Hematopoietic multipotent progenitor cell treated with erythropoietin and hydrocortisone succinate and interleukin-3 and kit ligand, for 6 days (in vitro differentiated cells): ENCODE results near the gene HSD11B1.

ENCODE experiments used
- DNase-seq: peaks from one replicate; pipeline ENCODE4 v3.0.0-alpha.2; 2015

Gene HSD11B1

DNA sequence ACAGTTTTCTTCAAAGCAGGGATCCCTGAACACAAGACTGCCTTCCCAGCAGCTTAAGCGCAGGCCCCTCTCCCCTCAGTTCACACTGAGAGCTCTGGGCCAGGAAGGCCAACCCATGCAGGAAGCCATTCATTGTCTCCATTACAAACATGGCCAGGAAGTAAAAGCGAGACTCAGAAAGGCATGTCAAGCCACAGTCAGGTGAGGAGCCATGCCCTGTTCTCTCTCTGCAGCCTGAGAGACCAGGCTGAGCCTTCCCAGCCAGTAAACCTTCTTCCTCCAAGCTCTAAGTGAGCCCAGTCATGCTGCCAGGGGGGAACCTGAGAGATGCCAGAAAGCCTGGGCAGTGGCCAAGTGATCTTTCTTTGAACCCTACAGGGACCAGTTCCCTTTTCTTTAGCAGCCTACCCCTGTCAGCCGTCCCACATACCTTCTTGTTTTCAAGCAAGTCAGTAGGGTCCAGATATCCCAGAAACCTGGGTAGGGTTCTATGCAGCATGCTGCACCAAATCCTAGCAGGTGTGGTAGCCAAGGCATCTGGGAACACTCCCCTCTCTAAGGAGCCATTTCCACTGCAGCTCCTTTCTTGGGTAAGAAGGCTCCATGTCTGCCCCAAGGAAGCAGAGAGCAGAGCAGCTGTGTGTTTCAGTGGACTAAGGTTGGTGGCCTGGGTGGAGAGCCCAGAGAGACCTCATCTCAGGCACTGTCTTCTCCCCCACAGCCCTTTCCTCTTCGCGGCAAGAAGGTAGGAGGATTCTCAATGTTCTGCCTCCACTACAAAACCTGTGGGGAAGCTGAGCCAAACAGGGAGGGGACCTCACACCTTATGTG, 52.2 kb downstream of the HSD11B1 start:
- peak; percentile 68 for DNase-seq

DNA sequence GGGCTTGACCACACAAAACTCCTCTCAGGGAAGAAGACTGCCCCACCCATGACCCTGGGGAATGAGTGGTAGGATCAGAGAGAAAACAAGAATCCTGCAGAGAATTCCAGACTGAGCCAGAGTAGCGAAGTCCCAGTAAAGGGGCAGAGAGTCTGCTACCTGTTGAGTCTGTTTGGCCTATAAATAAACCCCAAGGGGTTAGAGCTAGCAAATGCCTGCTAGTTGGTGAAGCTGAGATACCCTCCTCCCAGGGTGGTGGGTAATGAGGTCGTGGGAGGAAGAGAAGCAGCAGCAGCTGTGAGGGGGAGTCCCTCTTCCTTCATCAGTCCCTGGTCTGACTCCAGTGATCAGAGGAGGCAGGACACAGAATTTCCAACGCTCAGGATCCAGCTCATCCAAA, 53.8 kb downstream of the HSD11B1 start:
- no peak for DNase-seq

DNA sequence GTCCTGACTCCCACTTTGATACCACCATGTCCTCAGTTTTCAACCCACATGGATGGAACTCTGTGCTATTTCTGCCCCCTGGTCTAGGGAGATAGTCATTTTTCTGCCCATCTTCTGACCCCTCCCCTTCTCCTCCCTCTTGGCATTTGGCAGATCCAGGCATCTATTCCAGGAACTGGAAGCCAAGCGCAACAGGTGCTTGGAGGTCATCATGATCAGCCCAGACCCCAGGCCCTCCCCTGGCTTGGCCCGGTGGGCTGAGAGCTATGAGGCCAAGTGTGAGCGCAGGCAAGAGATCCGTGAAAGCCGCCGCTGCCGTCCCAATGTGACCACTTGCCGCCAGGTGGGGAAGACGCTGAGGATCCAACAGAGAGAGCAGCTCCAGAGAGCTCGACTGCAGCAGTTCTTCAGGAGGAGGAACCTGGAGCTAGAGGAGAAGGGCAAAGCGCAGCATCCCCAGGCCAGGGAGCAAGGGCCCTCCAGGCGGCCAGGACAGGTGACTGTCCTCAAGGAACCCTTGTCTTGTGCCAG, 55.2 kb downstream of the HSD11B1 start:
- DNase-seq, result no peak

DNA sequence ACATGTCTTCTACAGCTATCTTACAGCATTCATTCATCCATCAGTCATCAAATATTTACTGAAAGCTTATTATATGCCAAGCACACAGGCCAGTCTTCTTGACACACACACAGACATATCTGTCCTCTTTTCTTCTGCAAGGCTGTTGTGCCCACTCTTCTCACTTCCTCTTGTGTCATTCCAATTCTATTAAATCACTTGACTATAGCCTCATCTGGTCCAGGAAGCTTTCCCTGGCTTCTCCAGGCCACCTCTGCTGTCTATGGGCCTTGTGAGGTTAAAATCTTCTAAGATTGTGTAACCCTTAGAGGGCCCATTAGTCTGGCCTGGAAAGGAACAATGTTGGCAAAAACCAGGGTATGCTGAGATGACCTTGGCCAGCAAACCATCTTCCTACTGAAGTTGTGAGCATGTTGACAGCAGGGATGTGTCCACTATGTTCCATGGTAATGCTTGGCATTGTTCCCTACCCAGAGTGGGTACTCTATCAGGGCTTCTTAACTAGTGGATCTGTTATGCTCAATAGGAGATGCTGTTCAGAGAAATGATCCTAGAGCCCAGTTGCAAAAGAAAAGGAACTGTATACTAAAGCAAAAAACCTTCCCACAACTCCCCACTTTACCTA, 56.5 kb downstream of the HSD11B1 start:
- DNase-seq, result no peak

DNA sequence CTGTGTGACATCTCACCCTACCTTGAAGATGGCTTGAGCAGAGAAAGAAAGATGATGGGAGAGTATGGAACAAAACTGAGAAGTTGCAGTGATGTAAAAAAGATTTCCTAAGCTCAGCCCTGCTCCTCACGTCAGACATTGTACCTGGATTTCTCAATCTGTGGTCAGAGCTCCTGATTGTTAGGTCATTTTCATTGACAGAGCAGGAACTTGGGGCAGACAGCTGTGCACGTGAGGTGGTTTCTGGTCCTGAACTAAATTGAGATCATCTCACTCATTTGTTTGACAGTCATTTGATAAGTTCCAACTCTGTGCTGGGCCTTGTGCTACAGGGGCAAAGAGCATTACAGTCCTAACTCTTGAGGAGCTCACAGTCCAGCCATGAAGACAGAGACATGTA, 61.4 kb downstream of the HSD11B1 start:
- peak; percentile 32 for DNase-seq

DNA sequence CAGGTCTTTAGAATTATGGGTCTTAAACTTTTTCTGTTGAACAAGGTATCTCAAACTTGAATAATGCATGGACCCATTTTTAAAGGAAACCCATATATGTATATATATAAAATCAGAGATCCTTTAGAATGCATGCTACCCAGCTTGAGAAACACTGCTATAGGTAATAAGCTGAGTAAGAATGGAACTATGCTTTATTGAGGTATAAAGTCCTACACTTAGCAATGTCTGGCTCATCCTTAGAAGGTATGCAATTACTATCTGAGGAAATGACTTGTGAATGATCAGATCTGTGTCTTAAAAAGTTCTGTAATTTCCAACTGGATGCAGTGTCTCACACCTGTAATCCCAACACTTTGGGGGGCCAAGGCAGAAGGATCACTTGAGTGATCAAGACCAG, 62.5 kb downstream of the HSD11B1 start:
- DNase-seq, result no peak

DNA sequence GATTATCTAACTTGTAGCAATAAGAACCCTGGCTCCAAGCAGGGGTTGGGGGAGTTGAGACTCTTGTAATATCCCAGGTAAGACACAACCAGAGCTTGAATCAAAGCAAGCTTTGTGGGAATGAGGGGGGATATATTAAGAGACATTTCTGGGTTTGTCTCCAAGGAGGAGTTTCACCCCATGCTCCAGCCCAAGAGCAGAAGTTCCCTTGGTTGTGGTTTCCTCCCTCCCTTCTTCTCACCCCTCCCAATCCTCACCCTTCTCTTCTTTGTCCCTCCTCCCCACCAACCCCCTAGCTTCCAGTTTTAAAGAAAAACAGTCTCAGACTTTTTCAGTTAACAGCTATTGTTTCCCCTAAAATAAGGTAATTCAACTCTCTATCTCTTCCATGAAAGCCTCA, 63.1 kb downstream of the HSD11B1 start:
- peak; percentile 75 for DNase-seq

DNA sequence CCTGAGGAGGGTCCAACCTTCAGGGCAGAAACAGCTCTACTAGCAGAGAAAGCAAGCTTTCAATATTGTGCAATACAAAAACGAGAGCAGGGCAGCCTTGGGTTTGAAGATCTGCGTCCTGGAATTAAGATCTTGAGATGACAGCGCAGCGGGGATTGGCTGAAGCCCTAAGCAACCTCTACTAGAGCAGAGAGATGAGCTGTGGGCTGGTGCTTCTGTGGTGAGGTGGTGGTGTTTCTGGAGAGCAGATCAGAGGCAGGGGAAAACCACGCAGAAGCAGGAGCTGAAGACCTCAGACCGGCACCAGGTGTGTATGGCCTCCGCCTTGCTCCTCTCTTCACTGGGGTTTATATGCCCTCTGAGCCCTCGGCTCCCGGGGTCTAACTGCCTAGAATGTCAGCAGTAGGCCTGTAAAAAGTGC, 63.7 kb downstream of the HSD11B1 start:
- DNase-seq, result peak; percentile 76

DNA sequence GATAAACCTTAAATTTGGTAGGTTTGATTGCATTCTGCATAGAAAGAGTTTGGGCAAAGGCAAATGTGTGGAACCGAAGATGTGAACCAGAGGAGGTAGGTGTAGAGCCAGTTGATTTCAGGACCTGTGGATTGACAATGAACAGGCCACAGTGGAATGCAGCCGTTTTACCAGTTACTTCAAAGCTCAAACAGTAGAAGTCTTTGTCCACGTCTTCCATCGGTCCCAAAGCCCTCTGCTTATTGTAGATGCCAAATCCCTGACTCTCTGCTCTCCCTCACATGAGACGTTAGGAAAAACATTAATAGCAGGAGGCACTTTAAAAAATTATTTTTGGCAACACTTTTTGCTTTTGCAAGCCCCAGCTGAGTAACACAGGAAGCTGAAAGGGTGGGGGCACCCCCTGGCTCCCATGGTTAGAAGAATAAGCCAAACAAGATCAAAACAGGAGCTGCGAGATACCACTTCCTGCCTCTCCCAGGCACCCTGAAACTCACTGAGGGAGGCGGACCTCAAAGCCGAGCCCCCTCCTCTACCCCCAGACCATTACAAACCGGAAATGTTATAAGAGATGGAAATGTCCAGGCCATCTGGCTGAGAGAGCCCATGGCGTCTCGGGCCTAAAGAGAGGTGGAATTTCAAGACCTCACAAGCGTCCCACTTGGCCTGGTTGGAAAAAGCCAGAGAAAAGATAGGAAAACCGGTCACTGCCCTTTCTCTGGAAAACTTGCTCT, 64.7 kb downstream of the HSD11B1 start:
- peak; percentile 78 for DNase-seq

DNA sequence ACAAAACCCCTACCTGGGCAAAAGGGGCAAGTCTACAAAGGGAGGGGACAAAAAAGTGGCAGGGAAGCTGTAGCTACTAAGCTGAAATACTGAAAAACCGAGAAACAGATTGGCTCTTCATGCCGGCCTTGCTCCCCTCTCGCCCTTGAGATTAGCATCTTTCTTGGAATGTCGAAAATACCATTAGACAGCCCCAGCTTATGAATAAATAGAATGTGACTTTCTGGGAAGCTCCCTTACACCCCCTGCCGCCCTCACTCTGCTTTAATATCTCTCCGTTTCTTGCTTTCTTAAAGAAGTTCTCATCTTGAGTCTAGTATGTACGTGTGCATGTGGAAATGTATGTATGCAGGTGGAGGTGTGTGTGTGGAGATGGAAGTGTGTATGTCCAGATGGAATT, 65.3 kb downstream of the HSD11B1 start:
- DNase-seq, result peak; percentile 65

DNA sequence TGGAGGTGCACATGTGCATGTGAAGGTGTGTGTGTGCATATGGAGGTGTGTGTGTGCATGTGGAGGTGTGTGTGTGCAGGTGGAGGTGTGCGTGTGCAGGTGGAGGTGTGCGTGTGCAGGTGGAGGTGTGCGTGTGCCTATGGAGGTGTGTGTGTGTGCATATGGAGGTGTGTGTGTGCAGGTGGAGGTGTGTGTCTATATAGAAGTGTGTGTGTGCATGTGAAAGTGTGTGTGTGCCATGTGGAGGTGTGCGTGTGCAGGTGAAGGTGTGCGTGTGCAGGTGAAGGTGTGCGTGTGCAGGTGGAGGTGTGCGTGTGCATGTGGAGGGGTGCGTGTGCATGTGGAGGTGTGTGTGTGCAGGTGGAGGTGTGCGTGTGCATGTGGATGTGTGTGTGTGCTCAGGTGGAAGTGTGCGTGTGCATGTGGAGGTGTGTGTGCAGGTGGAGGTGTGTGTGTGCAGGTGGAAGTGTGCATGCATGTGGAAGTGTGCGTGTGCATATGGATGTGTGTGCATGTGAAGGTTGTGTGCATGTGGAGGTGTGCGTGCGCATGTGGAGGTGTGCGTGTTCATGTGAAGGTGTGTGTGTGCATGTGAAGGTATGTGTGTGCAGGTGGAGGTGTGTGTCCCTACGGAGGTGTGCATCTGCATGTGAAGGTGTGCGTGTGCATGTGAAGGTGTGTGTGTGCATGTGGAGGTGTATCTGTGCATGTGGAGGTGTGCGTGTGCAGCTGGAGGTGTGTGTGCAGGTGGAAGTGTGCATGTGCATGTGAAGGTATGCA, 66.2 kb downstream of the HSD11B1 start:
- no peak for DNase-seq

DNA sequence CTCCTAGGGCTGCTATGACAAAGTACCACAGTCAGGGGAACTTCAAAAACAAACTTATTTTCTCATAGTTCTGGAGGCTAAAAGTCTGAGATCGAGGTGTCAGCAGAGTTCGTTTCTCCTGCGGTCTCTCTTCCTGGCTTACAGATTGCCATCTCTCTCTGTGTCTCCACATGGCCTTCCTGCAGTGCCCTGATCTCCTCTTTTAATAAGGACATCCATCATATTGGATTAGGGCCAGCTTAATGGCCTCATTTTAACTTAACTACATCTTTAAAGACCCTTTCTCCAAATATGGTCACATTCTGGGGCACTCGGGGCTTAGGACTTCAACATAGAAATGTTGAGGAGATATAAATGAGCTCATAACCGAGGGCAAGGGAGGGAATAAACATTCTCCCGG, 67.5 kb downstream of the HSD11B1 start:
- DNase-seq, result peak; percentile 35

DNA sequence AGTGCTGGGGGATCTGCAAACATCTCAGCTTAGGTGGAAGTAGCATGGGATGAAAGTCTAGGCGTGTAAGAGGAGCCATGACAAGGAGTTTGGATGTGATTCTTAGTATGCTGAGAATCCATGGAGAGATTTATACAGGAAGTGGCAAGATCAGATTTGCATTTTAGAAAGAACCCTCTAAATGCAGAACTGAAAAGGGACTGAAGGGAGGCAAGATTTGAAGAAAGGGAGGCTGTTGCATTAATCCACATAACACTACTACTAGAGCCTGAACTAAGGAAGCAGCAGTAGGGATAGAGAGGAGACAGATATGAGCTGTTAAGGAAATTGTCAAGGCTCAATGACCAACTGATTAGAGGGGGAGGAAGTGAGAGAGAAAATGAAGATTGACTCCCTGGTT, 69.9 kb downstream of the HSD11B1 start:
- no peak for DNase-seq

DNA sequence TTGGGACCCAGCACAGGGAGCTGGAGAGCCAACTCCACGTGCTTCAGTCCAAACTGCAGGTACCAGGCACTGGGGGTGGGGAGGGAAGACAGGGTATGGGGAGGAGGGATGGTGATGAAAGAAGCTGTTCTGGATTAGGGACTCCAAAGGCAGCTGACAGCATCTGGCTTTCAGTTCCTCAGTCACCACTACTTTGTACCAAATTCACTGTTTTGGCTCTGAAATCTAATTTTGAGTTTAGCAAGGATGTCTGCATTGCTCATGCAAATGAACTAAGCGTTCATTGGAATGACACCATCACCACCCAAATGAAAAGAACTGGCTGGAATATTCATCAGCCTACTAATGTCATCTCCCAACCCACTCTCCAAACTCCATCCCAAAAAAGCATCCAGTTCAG, 71.0 kb downstream of the HSD11B1 start:
- DNase-seq, result no peak

DNA sequence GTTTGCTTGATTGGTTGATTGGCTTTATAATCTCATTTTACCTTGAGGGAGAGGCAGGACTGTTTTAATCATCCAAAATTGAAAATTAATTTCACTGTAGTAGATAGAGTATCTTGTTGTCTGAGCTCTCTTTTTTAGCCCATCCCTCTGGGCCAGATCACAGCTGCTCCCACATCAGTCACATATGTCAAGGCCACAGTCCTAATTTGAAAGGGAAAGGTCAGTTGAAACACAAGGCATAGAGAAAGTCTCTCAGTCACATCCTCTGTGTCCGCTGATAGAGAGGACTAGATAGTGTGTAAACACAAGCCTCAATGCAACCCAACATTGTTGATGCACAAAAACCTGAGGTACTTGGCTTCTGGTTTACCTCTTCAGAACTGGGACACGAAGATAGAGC, 72.9 kb downstream of the HSD11B1 start:
- DNase-seq, result no peak

DNA sequence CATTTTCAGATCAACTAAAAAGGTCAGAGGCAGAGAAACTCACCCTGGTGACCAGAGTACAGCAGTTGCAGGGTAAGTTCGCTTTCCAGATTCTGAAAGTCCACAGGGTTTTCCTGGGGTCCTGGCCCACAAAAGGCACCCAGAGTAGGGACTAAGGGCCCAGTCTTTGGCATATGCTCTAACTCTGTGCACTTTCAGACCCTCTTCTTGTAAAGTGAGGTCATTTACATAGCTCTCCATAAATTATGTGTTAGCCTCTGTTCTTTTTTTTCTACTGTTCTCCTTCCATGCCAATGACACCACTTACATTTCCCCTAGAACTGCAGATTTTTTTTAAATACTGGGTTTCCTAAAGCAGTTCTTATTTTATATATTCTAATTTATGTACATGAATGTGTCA, 73.5 kb downstream of the HSD11B1 start:
- DNase-seq, result no peak

DNA sequence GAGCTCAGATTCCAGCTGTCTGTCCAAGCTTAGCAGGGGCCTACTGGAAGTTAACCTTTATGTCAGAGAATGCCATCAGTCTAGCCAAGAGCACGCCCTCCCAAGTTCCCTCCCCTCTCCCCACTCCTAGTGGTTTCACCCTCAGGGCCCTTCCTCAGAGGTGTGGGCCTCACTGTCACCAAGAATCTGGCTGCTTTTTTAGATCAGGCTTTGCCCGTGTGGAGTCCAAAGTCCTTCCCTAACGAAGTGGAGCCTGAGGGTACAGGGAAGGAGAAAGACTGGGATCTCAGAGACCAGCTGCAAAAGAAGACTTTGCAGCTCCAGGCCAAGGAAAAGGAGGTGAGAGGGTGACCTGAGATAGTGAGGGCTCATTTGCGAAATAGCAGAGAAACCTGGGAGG, 75.6 kb downstream of the HSD11B1 start:
- DNase-seq, result no peak

DNA sequence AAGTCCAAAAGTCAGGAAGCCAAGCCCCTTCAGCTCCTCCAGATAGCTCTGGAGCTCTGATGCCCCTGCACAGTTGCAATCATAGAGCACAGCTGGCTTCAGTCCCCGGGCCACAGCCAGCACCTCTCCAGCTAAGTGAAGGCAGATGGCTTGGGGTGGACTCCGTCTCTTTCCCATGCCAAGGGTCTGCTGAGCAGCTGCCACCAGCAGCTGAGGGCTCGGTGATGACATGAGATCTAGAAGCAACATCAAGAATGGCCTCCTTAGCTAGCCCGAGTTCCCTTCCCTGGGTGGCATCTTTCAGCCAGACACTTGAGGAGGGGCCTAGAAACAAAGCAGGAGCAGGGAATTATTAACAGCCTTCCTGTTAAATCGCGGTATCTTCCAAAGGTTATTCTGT, 78.7 kb downstream of the HSD11B1 start:
- no peak for DNase-seq
